HG03045 (cell line): ENCODE results near the gene NDUFA3.
"Not testable (repeated sequence)": the region's sequence is repeated elsewhere in the genome, so short reads cannot be mapped to it uniquely, and the experiment has no call there.

Source experiments
- ATAC-seq: cut with Tn5 transposase; IDR thresholded peaks from one replicate; pipeline ENCODE4 v1.9.1; 2021; ENCODE audit warnings: mild to moderate bottlenecking, moderate library complexity; ENCODE audit not compliant: unreplicated experiment

The NDUFA3 gene

DNA sequence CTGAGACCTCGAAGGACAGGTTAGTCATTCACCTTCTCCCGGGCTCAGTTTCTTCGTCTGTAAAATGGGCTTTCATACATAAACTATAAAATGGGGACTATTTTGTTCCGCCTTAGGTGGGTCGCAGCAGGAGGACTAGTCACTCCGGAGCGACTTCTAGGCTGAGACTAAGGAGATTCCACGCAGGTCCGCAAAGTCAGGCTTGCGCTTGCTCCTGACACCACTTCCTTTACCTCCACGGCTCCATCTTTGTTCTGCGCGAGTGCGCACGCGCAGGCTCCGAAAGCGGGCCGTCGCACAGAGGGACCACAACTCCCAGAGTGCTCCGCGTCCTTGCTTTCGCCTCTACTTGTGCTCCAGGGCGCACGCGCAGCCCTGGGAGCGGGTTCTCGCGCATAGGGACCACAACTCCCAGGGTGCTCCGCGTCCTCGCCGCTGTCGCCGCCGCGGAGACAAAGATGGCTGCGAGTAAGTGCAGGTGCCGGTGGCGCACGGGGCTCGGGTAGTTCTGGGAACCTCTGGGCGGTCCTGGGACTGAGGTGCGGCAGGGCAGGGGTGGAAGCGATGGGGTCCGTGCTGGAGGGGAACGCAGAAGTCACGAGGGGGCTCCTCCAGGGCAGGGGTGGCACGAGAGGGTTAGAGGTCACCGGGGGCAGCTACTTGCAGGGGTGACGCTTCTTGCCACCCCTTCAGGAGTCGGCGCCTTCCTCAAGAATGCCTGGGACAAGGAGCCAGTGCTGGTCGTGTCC is at the start of gene NDUFA3:
NDUFA3 (plus strand) TSS at position 435 of the 749 bp plus-strand sequence; CDS start at position 459, 24 bp downstream.
- ATAC-seq: peak; percentile 92

DNA sequence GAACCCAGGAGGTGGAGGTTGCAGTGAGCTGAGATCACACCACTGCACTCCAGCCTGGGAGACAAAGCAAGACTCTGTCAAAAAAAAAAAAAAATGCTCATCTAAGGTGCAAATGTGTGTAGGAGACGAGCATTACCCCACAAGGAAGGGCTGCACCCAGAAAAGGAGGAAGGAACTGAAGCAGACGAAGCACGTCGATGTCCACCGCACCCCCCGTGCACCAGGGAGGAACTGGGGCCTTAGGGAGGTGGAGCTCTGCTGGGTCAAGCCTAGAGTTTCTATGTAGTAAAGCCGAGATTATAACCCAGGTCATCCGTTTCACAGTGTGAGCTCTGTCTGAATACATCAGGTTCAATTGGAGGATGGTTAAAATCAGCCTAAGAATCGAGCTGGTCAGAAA is 40.0 kb upstream of the NDUFA3 start:
- ATAC-seq: no peak

DNA sequence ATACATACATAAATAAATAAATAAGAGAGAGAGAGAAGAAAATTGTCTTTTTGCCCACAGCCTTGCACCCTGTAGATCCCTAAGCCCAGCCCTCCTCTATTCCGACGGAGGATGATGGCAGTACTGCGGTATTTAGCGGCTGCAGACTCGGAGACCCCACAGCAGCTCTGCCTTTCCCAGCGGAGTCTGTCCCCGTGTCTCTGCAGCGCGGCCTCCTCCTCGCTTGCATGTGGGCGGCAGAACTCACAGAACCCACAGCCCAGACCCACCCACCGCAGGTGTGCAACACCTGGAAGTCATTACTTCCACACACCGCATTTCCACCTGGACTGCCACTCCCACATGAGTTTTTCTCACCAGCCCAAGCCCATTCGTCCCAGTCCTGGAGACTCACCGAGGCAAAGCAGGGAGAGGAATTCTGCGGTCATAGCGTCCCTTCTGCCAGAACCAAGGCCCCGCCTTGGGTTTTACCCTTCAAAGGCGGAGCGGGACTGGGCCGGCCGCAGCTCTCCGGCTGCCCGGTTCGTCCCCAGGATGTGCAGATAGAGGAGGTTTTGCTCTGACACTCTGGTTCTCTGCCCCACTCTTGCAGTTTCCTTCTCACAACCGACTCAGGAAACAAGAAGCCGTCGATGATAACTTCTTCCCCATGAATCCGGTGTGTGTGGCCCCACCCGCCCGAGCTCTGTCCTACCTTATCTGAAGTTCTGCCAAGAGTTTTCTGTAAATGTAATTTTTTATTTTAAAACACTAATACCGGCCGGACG is 39.1 kb upstream of the NDUFA3 start, which contains the start of gene VSTM1:
VSTM1 (minus strand) TSS at position 548 of the 767 bp plus-strand sequence; CDS start at position 428, 120 bp downstream.
- ATAC-seq: no peak

DNA sequence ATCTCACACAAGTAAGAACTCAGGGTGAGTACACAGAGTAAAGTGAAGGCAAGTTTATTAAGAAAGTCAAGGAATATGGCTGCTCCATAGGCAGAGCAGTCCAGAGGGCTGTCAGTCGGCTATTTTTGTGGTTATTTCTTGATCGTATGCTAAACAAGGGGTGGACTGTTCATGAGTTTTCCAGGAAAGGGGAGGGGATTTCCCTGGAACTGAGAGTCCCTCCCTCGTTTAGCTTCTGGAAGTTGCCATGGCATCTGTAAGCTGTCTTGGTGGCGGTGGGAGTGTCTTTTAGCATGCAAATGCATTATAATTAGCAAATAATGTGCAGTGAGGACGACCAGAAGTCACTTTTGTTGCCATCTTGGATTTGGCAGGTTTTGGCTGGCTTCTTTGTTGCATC is 33.2 kb upstream of the NDUFA3 start:
- no peak for ATAC-seq

DNA sequence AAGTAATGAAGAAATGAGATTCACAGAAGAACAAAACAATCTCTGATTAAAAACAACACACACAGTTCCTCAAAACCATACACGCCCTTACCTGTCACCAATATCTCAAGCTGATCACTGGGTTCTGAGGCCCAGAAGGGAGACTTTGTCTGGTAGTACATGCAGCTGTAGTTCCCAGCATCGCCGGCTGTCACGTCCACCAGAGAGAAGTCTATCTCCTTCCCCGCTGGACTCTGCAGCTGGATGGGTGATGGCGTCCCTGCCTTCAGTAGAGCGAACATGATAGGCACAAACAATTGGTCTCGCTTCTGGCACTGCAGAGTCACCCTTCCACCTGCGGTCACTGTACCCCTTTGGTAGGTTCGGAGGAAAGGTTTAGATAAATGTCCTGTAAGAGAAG is 28.8 kb upstream of the NDUFA3 start:
- ATAC-seq: no peak

DNA sequence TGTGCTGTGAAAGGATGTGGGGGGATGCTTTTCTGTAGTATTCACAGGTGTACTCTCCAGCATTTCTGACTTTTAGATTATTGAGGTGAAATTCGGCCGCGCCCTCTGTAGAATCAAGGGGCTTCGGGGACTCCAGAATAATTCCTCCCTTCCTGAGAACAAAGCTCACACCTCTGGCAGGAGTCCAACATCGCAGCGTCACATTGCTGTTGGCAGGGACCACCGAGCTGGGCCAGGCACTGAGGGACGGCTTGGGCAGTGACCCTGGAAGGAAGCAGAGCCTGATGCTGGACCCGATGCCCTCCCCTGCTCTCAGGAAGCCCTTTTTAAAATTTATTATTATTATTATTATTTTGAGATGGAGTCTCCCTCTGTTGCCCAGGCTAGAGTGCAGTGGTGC is 27.8 kb upstream of the NDUFA3 start:
- no peak for ATAC-seq

DNA sequence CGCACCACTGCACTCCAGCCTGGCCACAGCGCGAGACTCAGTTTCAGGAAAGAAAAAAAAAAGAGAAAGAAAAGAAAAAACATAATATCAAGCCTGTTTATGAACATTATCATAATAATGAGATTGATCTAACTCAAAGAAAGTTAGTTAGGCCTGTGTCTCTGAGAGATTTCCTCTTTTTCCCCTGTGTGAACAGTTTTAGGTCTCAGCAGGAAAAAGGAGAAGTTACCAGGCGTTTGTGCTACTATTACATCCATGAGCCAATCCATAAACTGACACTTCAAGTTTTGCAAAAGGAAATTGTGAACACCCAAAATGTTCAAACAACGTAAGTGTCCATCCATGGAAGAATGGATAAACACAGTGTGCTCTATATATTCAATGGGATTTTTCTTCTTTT is 25.3 kb upstream of the NDUFA3 start:
- ATAC-seq: no peak

DNA sequence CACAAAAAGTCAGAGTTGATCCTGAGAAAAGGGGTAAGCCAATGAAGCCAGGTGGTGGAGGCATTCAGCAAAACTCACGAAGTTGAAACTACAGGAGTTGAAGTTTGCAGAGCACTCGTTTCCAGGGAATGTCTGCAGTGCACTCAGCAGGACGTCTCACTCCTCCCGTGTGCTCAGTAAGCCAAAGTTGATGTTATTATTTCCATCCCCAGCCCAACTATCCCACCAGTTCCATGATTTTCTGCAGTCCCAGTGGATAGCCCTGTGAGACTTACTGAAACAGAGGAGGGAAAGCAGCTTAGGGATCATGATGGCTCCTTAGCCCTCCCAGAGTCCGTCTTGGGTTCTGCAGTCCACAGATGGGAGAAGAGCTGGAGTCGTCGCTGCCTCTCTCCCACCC is 21.6 kb upstream of the NDUFA3 start, which contains the start of gene TARM1:
TARM1 (minus strand) TSS at position 334 of the 400 bp plus-strand sequence; CDS start at position 309, 25 bp downstream.
- no peak for ATAC-seq

DNA sequence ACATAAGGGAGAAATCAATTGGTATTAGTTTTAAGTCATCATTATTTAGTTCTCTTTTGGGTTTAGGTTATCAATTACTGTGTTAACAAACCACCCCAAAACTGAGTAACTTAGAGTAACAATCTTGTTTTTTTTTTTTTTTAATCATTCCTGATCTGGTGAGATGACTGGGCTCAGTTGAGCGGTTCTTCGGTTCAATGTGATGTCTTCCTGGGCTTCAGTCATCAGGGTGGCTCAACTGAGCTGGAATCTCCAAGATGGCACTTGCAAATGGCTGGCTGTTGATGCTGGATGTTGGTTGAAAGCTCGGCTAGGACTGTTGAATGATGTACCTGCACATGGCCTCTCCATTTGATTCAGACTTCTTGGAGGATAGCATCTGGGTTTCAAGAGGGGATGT is 18.2 kb upstream of the NDUFA3 start:
- ATAC-seq: no peak

DNA sequence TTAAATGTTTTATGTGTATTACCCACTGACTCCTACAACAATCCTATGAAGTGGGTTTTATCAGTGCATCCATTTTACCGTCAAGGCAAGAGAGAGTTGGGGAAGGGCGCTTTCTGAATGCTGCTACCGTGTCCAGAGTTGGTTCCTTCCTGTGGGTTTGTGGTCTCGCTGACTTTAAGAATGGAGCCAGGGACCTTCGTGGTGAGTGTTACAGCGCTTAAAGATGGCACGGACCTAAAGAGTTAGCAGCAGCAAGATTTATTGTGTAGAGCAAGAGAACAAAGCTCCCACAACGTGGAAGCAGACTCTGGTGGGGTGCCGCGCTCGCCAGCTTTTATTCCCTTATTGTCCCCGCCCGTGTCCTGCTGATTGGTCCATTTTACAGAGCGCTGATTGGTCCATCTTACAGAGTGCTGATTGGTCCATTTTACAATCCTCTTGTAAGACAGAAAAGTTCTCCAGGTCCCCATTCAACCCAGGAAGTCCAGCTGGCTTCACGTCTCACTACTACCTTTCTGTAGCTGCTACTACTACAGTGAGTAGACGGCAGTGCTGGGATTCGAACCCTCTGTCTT is 8.1 kb upstream of the NDUFA3 start:
- ATAC-seq: no peak

DNA sequence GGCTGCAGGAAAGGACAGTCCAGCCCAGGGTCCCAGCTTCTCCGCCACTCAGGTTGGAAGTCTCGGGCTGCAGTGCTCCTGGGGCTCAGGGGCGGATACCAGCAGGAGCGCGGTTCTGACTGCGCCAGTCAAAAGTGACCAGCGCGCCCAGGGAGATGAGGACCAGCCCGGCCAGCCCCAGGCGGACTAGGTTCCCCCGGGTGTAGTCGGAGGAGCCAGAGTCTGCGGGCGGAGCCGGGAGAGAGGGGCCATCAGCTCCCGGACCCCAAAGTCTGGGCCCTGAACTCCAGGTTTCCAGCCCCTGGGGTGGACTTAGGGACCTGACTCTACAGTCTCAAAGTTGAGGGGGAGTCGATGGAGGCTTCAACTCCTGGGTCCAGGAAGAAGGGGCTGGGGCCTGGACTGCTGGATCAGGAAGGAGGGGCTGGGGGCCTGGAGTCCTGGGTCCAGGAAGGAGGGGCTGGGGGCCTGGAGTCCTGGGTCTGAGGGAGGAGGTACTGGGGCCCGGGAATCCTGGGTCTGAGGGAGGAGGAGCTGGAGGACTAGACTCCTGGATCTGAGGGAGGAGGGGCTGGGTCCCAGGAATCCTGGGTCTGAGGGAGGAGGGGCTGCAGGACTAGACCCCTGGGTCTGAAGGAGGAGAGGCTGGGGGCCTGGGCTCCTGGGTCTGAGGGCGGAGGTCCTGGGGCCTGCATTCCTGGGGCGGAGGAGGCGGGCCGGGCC is 7.4 kb upstream of the NDUFA3 start:
- no peak for ATAC-seq

DNA sequence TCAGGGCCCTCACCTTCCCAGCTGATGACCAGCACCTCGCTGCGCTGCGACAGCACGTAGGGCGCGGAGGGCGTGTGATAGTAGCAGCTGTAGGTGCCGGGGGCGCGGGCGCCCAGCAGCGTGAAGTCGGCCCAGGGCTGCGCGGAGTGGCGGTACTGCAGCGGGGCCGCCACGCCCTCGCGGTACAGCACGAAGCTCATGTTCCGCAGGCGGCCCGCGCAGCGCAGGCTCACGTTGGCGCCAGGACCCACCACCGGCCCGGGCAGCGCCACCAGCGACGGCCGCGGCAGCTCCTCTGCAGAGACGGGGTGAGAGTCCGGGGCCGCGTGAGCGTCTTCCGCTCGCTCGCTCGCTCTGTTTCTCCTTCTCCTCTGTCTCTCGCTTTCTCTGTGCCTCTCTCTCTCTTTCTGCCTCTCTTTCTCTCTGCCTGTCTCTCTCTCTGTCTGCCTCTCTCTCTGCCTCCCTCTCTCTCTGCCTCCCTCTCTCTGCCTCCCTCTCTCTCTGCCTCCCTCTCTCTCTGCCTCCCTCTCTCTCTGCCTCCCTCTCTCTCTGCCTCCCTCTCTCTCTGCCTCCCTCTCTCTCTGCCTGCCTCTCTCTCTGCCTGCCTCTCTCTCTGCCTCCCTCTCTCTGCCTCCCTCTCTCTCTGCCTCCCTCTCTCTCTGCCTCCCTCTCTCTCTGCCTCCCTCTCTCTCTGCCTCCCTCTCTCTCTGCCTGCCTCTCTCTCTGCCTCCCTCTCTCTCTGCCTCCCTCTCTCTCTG is 6.6 kb upstream of the NDUFA3 start:
- not testable (repeated sequence) for ATAC-seq

DNA sequence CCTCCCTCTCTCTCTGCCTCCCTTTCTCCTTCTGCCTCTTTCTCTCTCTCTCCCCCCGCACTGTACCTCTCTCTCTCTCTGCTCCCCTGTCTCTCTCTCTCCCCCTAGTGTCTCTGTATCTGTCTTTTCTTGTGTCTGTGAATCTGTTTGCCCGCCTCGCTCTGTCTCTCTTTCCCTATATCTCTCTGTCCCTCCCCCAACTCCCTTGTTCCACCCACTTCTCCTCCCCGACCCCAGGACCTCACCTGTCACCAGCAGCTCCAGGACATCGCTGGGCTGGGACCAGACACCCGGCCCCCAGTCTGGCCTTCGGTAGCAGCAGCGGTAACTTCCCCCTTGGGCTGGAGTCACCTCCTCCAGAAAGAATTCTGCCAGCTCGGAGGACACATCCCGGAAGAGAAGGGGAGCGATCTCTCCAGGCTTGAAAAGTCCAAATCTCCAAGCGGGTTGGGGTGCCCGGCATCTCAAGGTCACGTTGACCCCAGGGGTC is 6.0 kb upstream of the NDUFA3 start:
- ATAC-seq: no peak

DNA sequence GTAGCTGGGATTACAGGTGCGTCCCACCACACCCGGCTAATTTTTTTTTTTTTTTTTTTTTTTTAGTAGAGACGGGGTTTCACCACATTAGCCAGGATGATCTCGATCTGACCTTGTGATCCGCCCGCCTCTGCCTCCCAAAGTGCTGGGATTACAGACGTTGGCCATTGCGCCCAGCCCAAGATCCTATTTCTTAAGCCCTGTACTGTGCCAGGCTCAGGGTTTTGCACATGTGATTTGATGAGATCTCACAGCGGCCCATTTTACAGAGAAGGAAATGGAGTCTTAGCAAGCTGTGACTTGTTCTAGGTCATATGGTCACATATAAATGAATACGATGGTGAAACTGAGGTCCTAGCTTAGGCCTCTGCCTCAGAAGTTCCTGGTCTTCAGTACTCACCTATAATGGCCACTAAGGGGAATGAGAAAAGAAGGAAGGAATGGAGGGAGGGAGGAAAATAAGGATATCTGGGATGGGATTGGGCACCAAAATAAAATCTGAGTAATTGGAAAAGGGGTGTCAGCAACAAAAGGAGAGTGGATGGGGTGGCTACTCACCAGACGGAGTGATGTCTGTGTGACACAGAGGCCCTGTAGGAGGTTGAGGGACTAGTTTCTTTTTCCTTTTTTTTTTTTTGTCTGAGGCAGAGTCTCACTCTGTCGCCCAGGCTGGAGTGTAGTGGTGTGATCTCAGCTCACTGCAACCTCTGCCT is 3.3 kb upstream of the NDUFA3 start:
- no peak for ATAC-seq

DNA sequence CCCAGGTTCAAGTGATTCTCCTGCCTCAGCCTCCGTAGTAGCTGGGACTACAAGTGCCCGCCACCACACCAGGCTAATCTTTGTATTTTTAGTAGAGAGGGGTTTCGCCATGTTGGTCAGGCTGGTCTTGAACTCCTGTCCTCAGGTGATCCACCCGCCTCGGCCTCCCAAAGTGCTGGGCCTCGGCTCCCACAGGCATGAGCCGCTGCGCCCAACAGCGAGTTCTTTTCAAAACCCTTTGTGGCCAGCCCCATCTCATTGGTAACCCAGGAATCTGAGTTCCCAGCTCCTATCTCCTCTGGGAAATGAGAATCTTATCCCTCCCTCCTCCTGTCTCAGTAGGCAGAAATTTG is 2.8 kb upstream of the NDUFA3 start:
- ATAC-seq: not testable (repeated sequence)

DNA sequence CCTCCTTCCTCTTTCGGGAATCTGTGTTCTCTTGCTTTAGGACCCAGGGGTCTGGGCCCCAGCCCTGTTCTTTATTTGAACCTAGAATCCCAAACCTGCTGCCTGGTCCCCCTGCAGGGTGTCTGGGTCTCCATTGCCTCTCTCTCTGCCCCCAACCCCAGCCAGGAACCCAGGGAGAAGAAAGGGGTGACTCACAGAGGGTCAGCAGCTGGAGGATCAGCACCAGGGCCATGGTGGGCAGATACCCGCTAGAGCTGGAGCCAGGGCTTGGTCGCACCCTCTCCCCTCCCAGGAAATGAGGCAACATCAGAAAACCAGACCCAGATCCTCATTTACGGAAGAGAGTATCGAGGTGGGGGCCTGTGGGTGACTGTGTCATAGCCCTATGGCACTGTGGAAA is 2.1 kb upstream of the NDUFA3 start, which contains the start of gene OSCAR:
OSCAR (minus strand) TSS at position 243 of the 400 bp plus-strand sequence; CDS start at position 232, 11 bp downstream.
- no peak for ATAC-seq

DNA sequence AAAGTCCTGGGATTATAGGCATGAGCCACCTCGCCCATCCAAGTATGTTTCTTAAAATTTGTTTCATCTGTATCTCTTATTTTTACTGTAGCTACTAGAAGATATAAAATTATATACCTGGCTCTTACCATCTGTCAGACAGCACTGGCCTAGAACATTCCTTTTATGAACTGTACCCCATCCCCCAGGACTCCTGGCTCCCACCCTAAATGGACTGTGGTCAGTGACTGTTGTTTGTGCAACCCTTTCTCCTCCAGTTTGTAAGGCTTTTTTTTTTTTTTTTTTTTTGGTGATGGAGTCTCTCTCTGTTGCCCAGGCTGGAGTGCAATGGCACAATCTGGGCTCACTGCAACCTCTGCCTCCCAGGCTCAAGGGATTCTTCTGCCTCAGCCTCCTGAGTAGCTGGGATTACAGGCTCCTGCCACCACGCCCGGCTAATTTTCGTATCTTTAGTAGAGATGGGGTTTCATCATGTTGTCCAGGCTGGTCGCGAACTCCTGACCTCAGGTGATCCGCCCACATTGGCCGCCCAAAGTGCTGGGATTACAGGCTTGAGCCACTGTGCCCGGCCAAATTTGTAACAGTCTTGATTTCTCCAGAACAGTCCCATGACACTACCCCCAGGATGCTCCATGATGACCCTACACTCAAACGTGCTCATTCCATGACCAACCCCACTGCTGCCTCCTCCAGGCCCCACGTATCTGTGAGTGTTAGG is 2.5 kb downstream of the NDUFA3 start:
- ATAC-seq: no peak

DNA sequence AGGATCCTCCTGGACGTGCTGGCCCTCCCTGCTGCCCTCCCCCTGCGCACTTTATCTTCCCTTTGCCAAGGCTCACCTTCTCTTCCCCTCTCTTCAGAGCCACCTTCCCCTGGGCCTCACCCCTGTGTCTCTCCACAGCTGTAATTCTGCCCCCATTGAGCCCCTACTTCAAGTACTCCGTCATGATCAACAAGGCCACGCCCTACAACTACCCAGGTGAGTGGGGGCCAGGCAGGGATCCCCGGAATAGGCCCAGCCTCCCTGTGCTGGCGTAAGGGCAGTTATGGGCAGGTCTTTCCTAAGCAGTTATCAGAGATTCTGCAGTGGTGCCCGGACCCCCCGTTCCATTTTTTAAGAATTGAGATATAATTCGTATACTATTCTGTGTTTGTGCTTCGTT is 3.1 kb downstream of the NDUFA3 start:
- no peak for ATAC-seq

DNA sequence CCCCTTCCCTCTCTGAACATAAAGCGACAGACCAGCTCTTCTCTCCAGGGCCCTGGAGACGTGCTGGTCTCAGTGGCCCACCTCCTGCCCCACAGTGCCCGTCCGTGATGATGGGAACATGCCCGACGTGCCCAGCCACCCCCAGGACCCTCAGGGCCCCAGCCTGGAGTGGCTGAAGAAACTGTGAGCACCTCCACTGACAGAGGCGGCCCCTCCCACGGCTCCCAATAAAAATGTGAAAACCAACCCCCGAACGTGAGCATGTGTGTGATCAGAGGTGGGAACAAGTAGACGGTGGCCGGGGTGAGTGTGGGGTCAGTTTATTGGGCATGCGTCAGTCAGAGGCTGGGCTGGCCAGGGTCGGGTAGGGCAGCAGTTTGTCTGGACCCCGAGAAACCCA is 4.1 kb downstream of the NDUFA3 start:
- ATAC-seq: no peak
